VCaP (cell line): ENCODE measurements around the gene ANO2.

Experiments used
- H3K27ac ChIP-seq: fragments of 450-650 bp; 2 replicates; pipeline ENCODE4 v1.5.1; 2017
- CTCF ChIP-seq: fragments of 450-650 bp; conservative IDR thresholded peaks from 2 replicates; pipeline ENCODE4 v1.5.1; 2017; ENCODE audit warnings: mild to moderate bottlenecking, moderate library complexity

ANO2 gene

GRCh38 chr12:5622280-5622679, 322.8 kb downstream of the ANO2 start:
- no peak overlapping the region for H3K27ac ChIP-seq
- no peak for TF ChIP-seq CTCF

GRCh38 chr12:5621329-5621728, 323.7 kb downstream of the ANO2 start:
- no peak for TF ChIP-seq CTCF
- no peak overlapping the region for H3K27ac ChIP-seq

GRCh38 chr12:5620896-5621295, 324.2 kb downstream of the ANO2 start:
- no peak overlapping the region for H3K27ac ChIP-seq
- TF ChIP-seq CTCF = no peak

- H3K27ac ChIP-seq = no peak overlapping the region
- TF ChIP-seq CTCF = no peak
Observed at GRCh38 chr12:5619628-5620027, 325.4 kb downstream of the ANO2 start.

- no peak for TF ChIP-seq CTCF
- H3K27ac ChIP-seq = no peak overlapping the region
Observed at GRCh38 chr12:5616854-5617253, 328.2 kb downstream of the ANO2 start.

GRCh38 chr12:5615760-5616159, 329.3 kb downstream of the ANO2 start:
- H3K27ac ChIP-seq = no peak overlapping the region
- TF ChIP-seq CTCF = no peak

GRCh38 chr12:5614256-5614655, 330.8 kb downstream of the ANO2 start:
- TF ChIP-seq CTCF = no peak
- no peak overlapping the region for H3K27ac ChIP-seq
